GM18951 (cell line): ENCODE results near the gene TAF3.

Source experiments
- POLR2A ChIP-seq: IDR thresholded peaks from 4 replicates; pipeline ENCODE4 v1.6.1; 2011; ENCODE audit warnings: mild to moderate bottlenecking; ENCODE audit not compliant: insufficient read length, insufficient read depth; ENCODE audit errors: extremely low read depth
- in situ Hi-C: fragments of 300-500 bp; cut with MboI; formaldehyde crosslinking; loops from one replicate; pipeline ENCODE4 v1.12.0; 2022; ENCODE audit warnings: low sequenced_read_pairs, mixed read lengths, inconsistent platforms; ENCODE audit not compliant: unreplicated experiment

The TAF3 gene

DNA sequence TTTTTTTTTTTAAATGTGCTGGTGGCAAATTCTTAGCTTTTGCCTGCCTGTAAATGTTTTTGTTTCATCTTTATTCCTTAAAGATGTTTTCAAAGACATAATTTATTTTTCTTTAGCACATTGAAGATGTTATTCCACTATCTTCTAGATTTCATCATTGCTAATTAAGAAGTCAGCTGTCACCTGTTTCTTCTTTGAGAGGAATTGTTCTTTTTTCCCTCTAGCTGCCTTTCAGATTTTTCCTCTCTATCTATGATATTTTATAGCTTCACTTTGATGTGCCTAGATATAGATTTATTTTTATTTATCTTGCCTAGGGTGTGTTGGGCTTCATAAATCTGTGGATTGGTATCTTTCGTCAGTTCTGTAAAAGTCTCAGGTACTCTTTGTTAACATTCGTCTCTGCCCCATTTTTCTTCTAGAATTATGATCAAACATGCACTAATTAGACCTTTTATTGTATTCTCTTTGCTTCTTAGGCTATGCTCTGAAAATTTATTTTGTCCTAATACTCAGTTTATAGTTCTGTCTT lies 186.2 kb downstream of the TAF3 start:
- in situ Hi-C loops, result no loop called here
- TF ChIP-seq POLR2A, result no peak

DNA sequence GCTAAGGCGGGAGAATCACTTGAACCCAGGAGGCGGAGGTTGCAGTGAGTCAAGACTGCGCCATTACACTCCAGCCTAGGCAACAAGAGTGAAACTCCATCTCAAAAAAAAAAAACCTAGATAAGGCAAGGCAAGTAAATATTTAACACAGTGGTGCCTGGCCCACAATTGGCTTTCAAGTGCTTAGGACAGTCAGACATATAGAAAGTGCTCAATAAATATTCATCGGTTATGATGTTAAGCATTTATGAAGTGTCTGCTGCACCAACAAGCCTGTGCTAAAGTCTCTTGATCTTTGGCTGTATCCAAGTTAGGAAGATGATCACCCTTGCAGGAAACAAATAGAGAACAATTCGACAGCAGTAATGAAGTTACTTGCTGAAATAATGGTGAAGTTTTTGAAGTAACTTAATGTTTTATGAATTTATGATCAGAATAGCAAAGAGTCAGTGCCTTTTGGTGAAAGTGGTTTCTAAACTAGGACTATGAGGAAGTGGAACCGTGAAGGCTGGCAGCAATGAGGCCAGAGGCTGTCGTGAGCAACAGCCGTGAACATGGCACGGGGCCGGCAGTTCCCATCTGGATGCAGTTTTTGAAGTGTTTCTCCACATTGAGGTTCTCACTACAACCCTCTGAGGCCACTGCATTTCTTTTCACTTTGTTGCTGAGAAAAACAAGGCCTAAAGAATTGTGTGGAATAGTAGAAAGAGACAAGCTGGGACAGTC lies 188.1 kb downstream of the TAF3 start:
- no peak for TF ChIP-seq POLR2A
- in situ Hi-C loops, result no loop called here

DNA sequence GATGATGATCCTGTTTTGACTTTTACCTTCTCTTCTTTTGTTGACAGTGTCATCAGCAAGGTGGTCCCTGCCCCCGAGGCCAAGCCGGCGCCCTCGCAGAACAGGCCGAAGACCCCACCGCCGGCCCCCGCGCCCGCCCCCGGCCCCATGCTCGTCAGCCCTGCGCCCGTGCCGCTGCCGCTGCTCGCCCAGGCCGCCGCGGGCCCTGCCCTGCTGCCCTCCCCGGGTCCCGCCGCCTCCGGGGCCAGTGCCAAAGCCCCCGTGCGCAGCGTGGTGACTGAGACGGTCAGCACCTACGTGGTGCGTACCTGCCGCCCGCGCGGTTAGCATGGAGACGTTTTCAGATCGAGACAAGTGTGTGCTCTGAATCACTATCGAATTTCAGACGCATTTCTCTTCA lies 190.7 kb downstream of the TAF3 start:
- in situ Hi-C loops, result no loop called here
- no peak for TF ChIP-seq POLR2A

DNA sequence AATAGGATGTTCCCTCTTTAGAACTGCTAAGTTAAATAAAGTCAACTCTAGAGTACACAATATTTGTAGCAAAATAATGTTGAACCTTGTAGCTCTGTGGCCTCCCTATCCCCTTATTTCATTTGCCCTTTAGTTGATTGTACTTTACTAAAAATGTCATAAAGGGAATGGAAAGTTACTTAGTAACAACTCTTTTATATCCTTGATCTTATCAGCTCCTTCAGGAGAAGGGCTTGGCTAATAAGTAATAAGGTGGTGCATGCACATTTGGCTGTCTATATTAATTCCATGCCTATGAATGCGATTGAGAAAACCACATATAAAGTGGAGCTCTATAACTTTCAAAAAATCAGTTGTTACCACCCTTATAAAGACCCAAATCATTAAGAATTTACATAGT lies 194.7 kb downstream of the TAF3 start:
- no peak for TF ChIP-seq POLR2A
- in situ Hi-C loops, result no loop called here

DNA sequence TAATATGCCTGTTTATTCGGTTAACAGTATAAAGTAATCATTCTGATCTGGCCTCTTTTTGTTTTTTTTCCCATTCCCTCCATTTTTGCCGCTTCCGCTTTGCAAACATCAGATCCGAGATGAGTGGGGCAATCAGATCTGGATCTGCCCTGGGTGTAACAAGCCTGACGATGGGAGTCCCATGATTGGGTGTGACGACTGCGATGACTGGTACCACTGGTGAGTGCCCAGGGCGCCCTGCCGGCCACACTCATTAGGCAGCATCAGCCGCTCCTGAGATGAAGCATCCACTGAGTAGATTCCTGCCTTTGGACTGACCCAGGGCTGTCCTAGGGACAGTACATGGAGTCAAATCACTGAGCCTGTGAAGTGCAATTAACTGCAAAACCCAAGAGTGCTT lies 195.3 kb downstream of the TAF3 start:
- no peak for TF ChIP-seq POLR2A
- in situ Hi-C loops, result no loop called here

DNA sequence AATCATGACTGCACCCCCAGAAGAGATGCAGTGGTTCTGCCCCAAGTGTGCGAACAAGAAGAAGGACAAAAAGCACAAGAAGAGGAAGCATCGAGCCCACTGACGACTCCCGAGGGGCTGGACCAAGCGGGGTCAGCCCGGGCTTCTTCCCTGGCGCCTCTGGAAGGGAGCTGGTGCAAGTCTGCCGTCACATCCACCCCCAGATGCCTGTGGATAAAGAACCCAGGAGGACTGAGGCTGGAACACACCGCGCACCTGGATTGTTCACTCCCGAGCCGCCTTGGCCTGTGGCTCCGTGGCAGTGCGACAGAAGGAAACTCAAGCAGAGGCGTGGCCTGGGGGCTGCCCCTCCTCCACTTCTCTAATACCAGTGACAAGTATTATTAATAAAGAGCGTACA lies 196.3 kb downstream of the TAF3 start:
- no peak for TF ChIP-seq POLR2A
- in situ Hi-C loops, result no loop called here

DNA sequence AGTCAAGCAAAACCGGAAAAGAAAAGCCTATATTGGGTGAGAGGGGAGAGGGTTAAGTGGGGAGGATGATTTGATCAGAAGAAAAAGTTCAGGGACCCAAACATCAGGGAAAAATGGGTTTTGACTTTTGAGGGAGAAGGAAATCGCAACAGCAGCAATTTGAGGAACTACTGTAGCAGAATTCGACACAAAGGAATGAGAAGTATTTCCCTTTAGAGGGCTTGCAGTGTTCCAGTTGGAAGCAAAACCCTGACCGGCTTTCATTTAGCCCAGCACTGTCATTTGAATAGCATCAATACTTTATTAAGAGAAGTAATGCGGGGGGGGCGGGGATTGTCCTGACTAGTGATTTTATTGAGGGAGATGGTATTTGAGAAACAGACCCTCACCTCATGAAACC lies 199.0 kb downstream of the TAF3 start:
- TF ChIP-seq POLR2A, result no peak

DNA sequence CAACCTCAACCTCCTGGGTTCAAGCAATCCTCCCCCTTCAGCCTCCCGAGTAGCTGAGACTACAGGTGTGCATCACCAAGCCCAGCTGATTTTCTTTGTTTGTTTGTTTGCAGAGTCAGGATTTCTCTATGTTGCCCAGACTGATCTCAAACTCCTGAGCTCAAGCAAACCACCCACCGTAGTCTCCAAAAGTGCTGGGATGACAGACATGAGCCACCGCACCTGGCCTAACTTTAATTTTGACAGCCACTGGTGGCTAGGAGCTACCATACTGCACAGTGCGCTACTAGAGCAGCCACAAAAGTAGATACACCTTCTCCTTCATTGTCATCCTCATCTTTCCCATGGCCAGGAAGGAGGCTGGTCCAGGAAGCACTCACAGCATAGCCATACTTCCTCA lies 205.0 kb downstream of the TAF3 start:
- in situ Hi-C loops, result no loop called here

More for the DNA sequence above, 199.0 kb downstream of the TAF3 start:
- in situ Hi-C loops, result no loop called here

DNA sequence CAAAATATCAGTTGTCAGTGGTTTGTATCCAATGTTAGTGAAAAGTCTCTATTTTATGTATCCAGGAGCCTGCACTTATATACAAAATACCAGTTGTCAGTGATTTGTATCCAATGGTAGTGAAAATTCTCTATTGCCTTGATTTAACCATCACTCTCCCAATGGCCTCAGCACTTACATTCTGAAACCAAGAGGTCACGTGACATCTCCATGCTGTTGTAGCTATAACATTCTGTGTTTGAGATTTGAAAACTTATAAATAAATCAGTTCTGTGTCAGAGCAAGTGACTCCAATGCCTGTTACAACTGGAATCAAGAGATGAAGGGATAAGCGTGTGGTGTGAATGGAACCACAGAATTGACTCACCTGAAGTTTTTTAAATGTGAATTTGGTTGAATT lies 205.5 kb downstream of the TAF3 start:
- no peak for TF ChIP-seq POLR2A
- in situ Hi-C loops, result no loop called here

More for the DNA sequence above, 205.0 kb downstream of the TAF3 start:
- no peak for TF ChIP-seq POLR2A

DNA sequence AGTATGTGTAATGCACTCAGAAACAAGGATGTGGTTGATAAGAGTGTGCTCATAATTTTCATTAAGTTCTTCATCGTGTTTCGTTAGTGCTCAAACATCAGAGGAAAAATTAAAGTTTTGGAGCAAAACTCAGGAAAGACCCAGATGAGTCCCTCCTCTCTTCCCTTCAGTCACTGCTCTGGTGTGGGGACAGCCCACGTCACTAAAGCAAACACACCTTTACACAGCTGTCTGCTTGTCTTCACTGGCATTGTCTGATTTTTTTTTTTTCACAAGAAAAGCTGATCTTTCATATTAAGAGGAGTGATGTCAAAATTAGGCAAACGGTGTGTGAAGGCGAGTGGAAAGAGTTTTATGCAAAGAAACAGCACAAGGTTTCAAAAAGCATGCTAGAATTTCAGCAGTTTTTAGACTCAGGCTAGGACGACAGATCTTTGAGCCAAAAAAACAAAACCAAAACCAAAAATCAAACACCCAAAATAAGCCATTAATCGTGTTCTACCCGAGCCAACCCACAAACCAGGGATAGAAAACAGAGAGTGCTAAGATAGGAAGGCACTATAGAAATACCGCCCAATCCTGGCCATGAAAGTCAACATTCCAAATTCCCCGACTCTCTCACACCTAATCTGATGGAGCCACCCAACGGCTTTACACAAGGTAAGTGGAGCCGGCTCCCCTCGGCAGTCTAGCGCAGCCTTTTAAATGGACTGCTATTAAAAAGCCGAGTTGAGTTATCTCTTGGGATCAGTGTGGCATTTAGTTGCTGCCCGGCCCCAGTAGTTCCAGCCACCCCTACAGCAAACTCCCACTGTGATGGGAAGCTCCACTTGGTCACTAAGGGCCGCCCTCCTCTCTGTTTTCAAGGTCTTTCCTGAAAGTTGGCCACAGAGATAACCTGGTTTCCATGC lies 208.3 kb downstream of the TAF3 start:
- no peak for TF ChIP-seq POLR2A
- in situ Hi-C loops, result loop anchor here (25.0 kb wide), 2 partner anchors 1186 to 1286 kb away; no protein-coding TSS in a partner anchor

DNA sequence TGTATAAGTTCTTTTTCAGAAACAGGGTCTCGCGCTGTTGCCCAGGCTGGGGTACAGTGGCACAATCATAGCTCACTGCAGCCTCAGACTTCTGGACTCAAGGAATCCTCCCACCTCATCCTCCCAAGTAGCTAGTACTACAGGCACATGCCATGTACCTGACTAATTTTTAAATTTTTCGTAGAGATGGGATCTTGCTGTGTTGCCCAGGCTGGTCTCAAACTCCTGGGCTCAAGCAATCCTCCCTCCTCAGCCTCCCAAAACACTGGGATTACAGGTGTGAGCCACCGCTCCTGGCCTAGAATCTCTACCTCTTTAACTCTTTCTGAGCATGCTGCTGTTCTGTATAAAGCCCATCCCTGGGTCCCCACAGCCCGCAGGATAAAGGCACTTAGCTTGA lies 212.9 kb downstream of the TAF3 start:
- in situ Hi-C loops, result loop anchor here (25.0 kb wide), 2 partner anchors 1181 to 1281 kb away; no protein-coding TSS in a partner anchor

DNA sequence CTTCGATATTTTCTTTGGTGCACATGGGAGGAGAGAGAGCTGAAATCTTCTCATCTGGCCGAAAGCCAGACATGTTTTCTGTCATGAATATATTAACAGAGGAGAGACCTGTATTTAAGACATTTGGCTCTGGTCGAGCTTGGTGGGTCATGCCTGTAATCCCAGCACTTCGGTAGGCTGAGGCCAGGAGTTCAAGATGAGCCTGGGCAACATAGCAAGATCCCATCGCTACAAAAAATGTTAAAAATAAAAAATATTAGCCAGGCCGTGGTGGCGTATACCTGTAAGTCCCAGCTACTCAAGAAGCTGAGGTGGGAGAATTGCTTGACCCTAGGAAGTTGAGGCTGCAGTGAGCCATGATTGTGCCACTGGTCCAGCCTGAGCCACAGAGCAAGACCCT lies 214.3 kb downstream of the TAF3 start:
- in situ Hi-C loops, result loop anchor here (25.0 kb wide), 2 partner anchors 1180 to 1280 kb away; no protein-coding TSS in a partner anchor
- no peak for TF ChIP-seq POLR2A

DNA sequence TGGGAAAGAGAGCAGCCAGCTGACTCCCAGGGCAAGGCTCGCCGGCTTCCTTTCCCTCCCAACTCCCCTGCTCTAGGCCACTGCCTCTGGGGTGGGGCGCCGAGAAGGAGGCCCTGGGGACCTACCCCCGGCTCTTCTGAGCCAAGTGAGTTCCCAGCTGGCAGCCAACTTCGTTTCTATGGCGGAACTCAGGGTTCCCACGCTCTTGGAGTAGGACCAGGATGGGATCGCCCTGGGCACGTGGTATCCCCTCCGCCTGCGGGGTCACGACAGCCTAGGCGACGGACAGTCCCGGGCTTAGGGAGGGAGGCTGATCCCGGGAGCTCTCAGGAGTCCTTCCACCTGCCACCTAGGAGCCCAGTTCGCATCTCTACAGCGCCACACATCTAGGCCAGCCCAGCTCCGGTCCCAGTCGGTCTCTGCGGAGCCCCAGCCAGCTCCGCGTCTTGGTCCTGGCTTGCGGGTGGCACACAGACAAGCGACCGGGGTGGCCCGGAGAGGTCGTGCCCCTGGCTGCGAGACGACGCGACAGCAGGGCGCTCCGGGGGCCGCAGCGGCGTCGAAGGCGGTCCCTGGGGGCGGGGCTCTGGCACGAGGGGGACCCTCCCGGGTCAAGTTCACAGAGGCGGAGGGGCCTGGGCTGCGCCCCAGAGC lies 215.6 kb downstream of the TAF3 start:
- in situ Hi-C loops, result loop anchor here (25.0 kb wide), 2 partner anchors 1178 to 1278 kb away; no protein-coding TSS in a partner anchor
- TF ChIP-seq POLR2A, result no peak
